Ascending aorta (tissue), 2 donors: ENCODE measurements around the gene TFPI. TPM values are rescaled to one million over a fixed set of nuclear protein-coding genes. Genes with fewer than 3 reads are reported as not detected.

Experiments
- DNase-seq, 2 donors: peaks; one replicate each; pipeline ENCODE4 v3.0.0-alpha.2; 2019; ENCODE audit warnings: low spot score in 2 of 2
- H3K27ac ChIP-seq, 2 donors: fragments of 200-600 bp; sonication (generic); one replicate each; pipeline ENCODE4 v1.5.1; 2016 to 2017; ENCODE audit warnings: mild to moderate bottlenecking in 1 of 2
- H3K27me3 ChIP-seq: fragments of 200-600 bp; sonication (generic); one replicate; pipeline ENCODE4 v1.5.1; 2017
- H3K36me3 ChIP-seq, 2 donors: fragments of 200-600 bp; sonication (generic); one replicate each; pipeline ENCODE4 v1.5.1; 2016
- H3K4me1 ChIP-seq, 2 donors: fragments of 200-600 bp; sonication (generic); one replicate each; pipeline ENCODE4 v1.5.1; 2016 to 2017; ENCODE audit warnings: mild to moderate bottlenecking in 1 of 2
- H3K4me3 ChIP-seq, 2 donors: fragments of 200-600 bp; sonication (generic); one replicate each; pipeline ENCODE4 v1.5.1; 2016 to 2017; ENCODE audit warnings: mild to moderate bottlenecking in 1 of 2
- H3K9me3 ChIP-seq, 2 donors: fragments of 200-600 bp; sonication (generic); one replicate each; pipeline ENCODE4 v1.5.1; 2016
- intact Hi-C: fragments of 100-400 bp; cut with DNase I; formaldehyde crosslinking; loops from one replicate; pipeline ENCODE4 v1.15.1; 2023
- total RNA-seq: library from RNA; depleted of rRNA; stranded (reverse); fragments of >200 nt; gene quantifications from one replicate; pipeline ENCODE4 v1.1.0, GENCODE V29; 2016
- TF ChIP-seq, protein P1 (sequence below), 3 experiments: fragments of 200-600 bp in 2 of 3; fragments of 450-650 bp in 1 of 3; sonication (generic) in 2 of 3; IDR thresholded peaks; one replicate each; pipeline ENCODE4 v1.5.1; 2016 to 2019; ENCODE audit warnings: antibody characterized with exemption in 3 of 3, mild to moderate bottlenecking in 1 of 3, moderate library complexity in 1 of 3

Gene TFPI
- total RNA-seq, 1 donor from 2014 or later, result 85.6 TPM

DNA sequence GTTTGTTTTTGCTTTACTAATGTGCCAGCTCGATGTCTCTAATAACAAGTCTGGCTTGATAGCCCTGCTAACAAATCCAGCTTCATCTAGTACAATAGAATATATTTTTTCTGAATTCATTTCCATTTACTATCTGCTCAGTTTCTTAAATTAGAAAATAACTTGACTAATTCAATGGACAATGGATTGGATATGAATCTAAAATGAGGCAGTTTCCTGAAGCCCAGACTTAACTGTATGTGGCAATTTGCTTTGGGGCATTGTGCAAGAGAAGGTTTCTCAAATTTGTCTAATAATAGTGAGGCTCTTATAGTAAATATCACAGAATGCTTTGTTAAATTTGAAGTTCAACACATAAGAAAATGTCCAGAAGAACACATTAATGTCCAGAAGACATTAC, 132.0 kb downstream of the TFPI start:
- TF ChIP-seq, protein P1, sequence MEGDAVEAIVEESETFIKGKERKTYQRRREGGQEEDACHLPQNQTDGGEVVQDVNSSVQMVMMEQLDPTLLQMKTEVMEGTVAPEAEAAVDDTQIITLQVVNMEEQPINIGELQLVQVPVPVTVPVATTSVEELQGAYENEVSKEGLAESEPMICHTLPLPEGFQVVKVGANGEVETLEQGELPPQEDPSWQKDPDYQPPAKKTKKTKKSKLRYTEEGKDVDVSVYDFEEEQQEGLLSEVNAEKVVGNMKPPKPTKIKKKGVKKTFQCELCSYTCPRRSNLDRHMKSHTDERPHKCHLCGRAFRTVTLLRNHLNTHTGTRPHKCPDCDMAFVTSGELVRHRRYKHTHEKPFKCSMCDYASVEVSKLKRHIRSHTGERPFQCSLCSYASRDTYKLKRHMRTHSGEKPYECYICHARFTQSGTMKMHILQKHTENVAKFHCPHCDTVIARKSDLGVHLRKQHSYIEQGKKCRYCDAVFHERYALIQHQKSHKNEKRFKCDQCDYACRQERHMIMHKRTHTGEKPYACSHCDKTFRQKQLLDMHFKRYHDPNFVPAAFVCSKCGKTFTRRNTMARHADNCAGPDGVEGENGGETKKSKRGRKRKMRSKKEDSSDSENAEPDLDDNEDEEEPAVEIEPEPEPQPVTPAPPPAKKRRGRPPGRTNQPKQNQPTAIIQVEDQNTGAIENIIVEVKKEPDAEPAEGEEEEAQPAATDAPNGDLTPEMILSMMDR (IDR thresholded peaks at IDR 0.05), result no peak
- intact Hi-C loops, result no loop called here
- H3K4me3 ChIP-seq, result no peak overlapping the region

GRCh38 chr2:187421519-187421918, 132.7 kb downstream of the TFPI start:
- no peak for DNase-seq
- TF ChIP-seq, protein P1 (IDR thresholded peaks at IDR 0.05), result no peak
- Histone ChIP-seq H3K36me3 (no peaks in the 10 kb centered on the region), H3K4me3 (no peak overlapping the region), H3K27ac (no peak overlapping the region), H3K4me1 (no peaks in the 10 kb centered on the region), H3K27me3 (no peaks in the 10 kb centered on the region), H3K9me3 (no peaks in the 10 kb centered on the region)
- intact Hi-C loops, result no loop called here

More for the DNA sequence above, 132.0 kb downstream of the TFPI start:
- Histone ChIP-seq H3K27ac (no peak overlapping the region), H3K36me3 (no peaks in the 10 kb centered on the region), H3K4me1 (no peaks in the 10 kb centered on the region), H3K9me3 (no peaks in the 10 kb centered on the region), H3K27me3 (no peaks in the 10 kb centered on the region)
- no peak for DNase-seq

GRCh38 chr2:187419808-187420207, 134.4 kb downstream of the TFPI start:
- H3K4me3 ChIP-seq, result no peak overlapping the region
- H3K9me3 ChIP-seq, result no peaks in the 10 kb centered on the region
- DNase-seq, result no peak
- intact Hi-C loops, result no loop called here
- H3K27me3 ChIP-seq, result no peaks in the 10 kb centered on the region
- H3K4me1 ChIP-seq, result no peaks in the 10 kb centered on the region
- no peak overlapping the region for H3K27ac ChIP-seq
- TF ChIP-seq, protein P1 (IDR thresholded peaks at IDR 0.05), result no peak
- no peaks in the 10 kb centered on the region for H3K36me3 ChIP-seq

- TF ChIP-seq, protein P1 (IDR thresholded peaks at IDR 0.05), result no peak
- no peak overlapping the region for H3K4me3 ChIP-seq
- no peaks in the 10 kb centered on the region for H3K27me3 ChIP-seq
- intact Hi-C loops, result no loop called here
- no peak for DNase-seq
- no peak overlapping the region for H3K27ac ChIP-seq
- no peaks in the 10 kb centered on the region for H3K36me3 ChIP-seq
- H3K9me3 ChIP-seq, result peaks cover 0 to 3% of the 10 kb centered on the region in 2 donors
- no peaks in the 10 kb centered on the region for H3K4me1 ChIP-seq
Measured at GRCh38 chr2:187415449-187415848, 138.8 kb downstream of the TFPI start.

Other genes with a start within 250 kb of the TFPI start
- gene CALCRL, start 106.2 kb downstream of the TFPI start, total RNA-seq, result 41.5 TPM